SK-N-MC (cell line): ENCODE data around the gene TAF4.

Experiments used
- EZH2 ChIP-seq: fragments of 200-600 bp; sonication (generic); IDR thresholded peaks from one replicate; pipeline ENCODE4 v1.6.1; 2017; ENCODE audit warnings: antibody characterized with exemption
- FOXP2 ChIP-seq: optimal IDR thresholded peaks from 2 replicates; pipeline ENCODE3; 2011; ENCODE audit warnings: mild to moderate bottlenecking, moderate library complexity; ENCODE audit not compliant: insufficient read depth; ENCODE audit errors: extremely low read length, control extremely low read depth
- POLR2AphosphoS5 ChIP-seq: IDR thresholded peaks from 2 replicates; pipeline ENCODE4 v1.6.1; 2012; ENCODE audit warnings: mild to moderate bottlenecking, low read depth, low read length, borderline replicate concordance

DNA sequence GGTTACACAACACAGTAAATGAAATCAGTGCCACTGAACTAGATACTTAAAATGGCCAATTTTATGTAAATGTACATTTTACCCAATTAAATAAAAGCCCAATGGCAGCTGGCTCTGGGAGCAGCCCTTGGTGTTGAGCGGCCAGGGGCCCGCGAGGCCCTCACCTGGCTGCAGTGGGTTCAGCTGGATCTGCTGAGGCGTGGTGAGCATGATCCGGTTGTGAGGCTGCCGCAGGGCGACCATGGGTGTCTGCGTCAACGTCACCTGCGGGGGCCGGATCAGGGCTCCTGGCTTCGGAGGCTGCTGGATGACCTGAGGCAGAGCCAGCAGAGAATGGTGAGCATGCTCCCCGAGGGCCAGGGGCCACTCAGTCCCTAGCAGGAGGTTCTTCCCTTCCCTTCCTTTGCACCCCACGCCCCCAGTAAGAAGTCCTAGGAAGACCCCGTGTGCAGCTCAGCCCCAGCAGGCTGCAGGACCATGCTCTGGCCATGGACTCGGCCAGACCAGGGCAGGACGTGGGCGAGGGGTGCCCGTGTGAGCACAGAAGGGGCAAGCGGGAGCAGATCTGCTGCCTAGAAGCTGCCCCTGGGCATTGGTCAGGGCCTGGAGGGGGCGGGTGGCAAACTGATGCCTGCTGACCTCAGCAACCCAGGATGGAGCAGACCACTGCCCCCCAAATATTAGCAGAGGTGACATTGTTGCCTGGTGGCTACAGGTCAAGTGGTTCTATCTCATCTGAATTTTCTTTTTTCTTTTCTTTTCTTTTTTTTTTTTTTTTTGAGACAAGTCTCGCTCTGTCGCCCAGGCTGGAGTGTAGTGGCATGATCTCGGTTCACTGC is 61.9 kb downstream of the TAF4 start:
- TF ChIP-seq EZH2: no peak
- no peak for TF ChIP-seq POLR2AphosphoS5
- TF ChIP-seq FOXP2: no peak
